Stimulated activated CD4-positive, alpha-beta T cell treated with anti-CD3 and anti-CD28 coated beads, TNF-alpha, amount 100 ng/mL, for 4 hours (primary cell): Measurements from ENCODE around the gene HOXA5.

Source experiments
- DNase-seq, 3 experiments: peaks; one replicate each; pipeline ENCODE4 v3.0.0-alpha.2; 2020; ENCODE audit warnings: low read depth in 3 of 3

Gene HOXA5

GRCh38 chr7:27171637-27172314 lies 28.3 kb upstream of the HOXA5 start:
- DNase-seq, result no peak

GRCh38 chr7:27171325-27171636 lies 27.8 kb upstream of the HOXA5 start:
- no peak for DNase-seq

- DNase-seq, result no peak
Observed at GRCh38 chr7:27170426-27171324, 27.2 kb upstream of the HOXA5 start.

- DNase-seq, result no peak
Observed at GRCh38 chr7:27169658-27170425, 26.4 kb upstream of the HOXA5 start.

GRCh38 chr7:27168265-27168947 lies 24.9 kb upstream of the HOXA5 start:
- no peak for DNase-seq

- no peak for DNase-seq
Observed at GRCh38 chr7:27167916-27168264, 24.4 kb upstream of the HOXA5 start.

GRCh38 chr7:27166531-27167505 lies 23.3 kb upstream of the HOXA5 start:
- DNase-seq, result no peak

- DNase-seq, result no peak
Observed at GRCh38 chr7:27165996-27166530, 22.6 kb upstream of the HOXA5 start.

GRCh38 chr7:27165089-27165995 lies 21.9 kb upstream of the HOXA5 start, which contains the start of gene HOXA9:
HOXA9 (minus strand) TSS chr7:27165537; CDS start chr7:27165457, 80 bp downstream.
- DNase-seq, result no peak

GRCh38 chr7:27164367-27165088 lies 21.0 kb upstream of the HOXA5 start:
- DNase-seq, result no peak

GRCh38 chr7:27164045-27164366 lies 20.5 kb upstream of the HOXA5 start:
- no peak for DNase-seq

GRCh38 chr7:27163288-27164044 lies 20.0 kb upstream of the HOXA5 start:
- DNase-seq, result no peak

GRCh38 chr7:27162561-27163287 lies 19.2 kb upstream of the HOXA5 start:
- no peak for DNase-seq

GRCh38 chr7:27161721-27162560 lies 18.5 kb upstream of the HOXA5 start:
- no peak for DNase-seq

- DNase-seq, result no peak
Observed at GRCh38 chr7:27161214-27161720, 17.8 kb upstream of the HOXA5 start.

GRCh38 chr7:27160546-27161213 lies 17.2 kb upstream of the HOXA5 start:
- peak; percentile 68 to 89 (median 80) for DNase-seq
